DOHH2 (cell line): Measurements from ENCODE around the gene CD19.

Source experiments
- CTCF ChIP-seq: fragments of 200-600 bp; sonication (generic); IDR thresholded peaks from one replicate; pipeline ENCODE4 v1.5.1; 2014; ENCODE audit warnings: antibody characterized with exemption, mild to moderate bottlenecking, low read depth, low read length; ENCODE audit not compliant: poor library complexity, severe bottlenecking
- EZH2phosphoT487 ChIP-seq: fragments of 200-600 bp; sonication (generic); IDR thresholded peaks from 2 replicates; pipeline ENCODE4 v1.6.1; 2017; ENCODE audit warnings: borderline replicate concordance, mild to moderate bottlenecking, antibody characterized with exemption, low read length, moderate library complexity, mixed read lengths

DNA sequence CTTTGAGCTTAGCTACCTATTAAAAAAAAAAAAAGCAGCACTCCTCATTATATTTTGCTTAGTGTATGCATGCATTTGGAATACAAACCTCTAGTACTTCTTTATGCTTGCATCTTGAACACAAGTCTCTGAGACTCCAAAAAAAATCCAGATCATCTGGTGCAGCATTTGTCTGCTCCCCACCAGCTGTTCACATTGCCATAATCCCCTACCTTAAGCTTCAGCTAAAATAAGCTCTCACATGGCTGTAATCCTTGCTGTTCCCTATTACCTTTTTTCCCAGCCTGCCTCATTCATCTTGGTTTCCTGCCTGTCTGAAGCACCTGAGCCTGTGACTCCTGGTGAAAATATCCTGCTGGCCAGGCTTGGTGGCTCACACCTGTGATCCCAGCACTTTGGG lies 11.5 kb downstream of the CD19 start:
- no peak for TF ChIP-seq CTCF
- TF ChIP-seq EZH2phosphoT487: no peak
